Liver (tissue), 9 donors: ENCODE data around the gene FBXO38. TPM values are rescaled to one million over a fixed set of nuclear protein-coding genes. Genes with fewer than 3 reads are reported as not detected.
A peak's percentile ranks its signal among the peaks of the same experiment; 100 is the strongest.

Experiments
- DNase-seq: peaks from one replicate; pipeline ENCODE4 v3.0.0-alpha.2; 2017; ENCODE audit warnings: low spot score
- H3K27ac ChIP-seq, 2 donors: one replicate each; pipeline ENCODE4 v1.7.0; 2013; ENCODE audit warnings: inconsistent platforms in 2 of 2, low read length in 2 of 2, control low read depth in 1 of 2, low read depth in 1 of 2, mild to moderate bottlenecking in 1 of 2
- H3K27me3 ChIP-seq, 4 donors: one replicate each; pipeline versions ENCODE4 v1.6.1 to v1.7.0; 2013; ENCODE audit warnings: low read length in 3 of 4, inconsistent platforms in 1 of 4, mild to moderate bottlenecking in 1 of 4, moderate library complexity in 1 of 4; ENCODE audit not compliant: control insufficient read depth in 4 of 4, insufficient read depth in 4 of 4
- H3K36me3 ChIP-seq, 4 donors: one replicate each; pipeline versions ENCODE4 v1.6.1 to v1.7.0; 2013; ENCODE audit warnings: low read length in 3 of 4, mild to moderate bottlenecking in 3 of 4, low read depth in 1 of 4, moderate library complexity in 1 of 4; ENCODE audit not compliant: control insufficient read depth in 4 of 4, insufficient read depth in 3 of 4
- H3K4me1 ChIP-seq, 4 donors: one replicate each; pipeline versions ENCODE4 v1.6.1 to v1.7.0; 2013; ENCODE audit warnings: low read length in 3 of 4, mild to moderate bottlenecking in 3 of 4, moderate library complexity in 1 of 4; ENCODE audit not compliant: control insufficient read depth in 4 of 4, insufficient read depth in 4 of 4
- H3K4me3 ChIP-seq, 3 donors: one replicate each; pipeline versions ENCODE4 v1.6.1 to v1.7.0; 2013; ENCODE audit warnings: low read length in 3 of 3, control low read depth in 1 of 3, low read depth in 1 of 3, mild to moderate bottlenecking in 1 of 3
- H3K9ac ChIP-seq, 2 donors: one replicate each; pipeline ENCODE4 v1.7.0; 2013; ENCODE audit warnings: low read length in 2 of 2, mild to moderate bottlenecking in 2 of 2, moderate library complexity in 2 of 2, control low read depth in 1 of 2, low read depth in 1 of 2
- H3K9me3 ChIP-seq, 4 donors: one replicate each; pipeline versions ENCODE4 v1.6.1 to v1.7.0; 2013; ENCODE audit warnings: low read length in 3 of 4; ENCODE audit not compliant: control insufficient read depth in 4 of 4
- EGR1 ChIP-seq, 2 donors: IDR thresholded peaks; 2 replicates each; pipeline ENCODE4 v1.6.1; 2016 to 2018; ENCODE audit warnings: antibody characterized with exemption in 2 of 2, low read depth in 2 of 2
- FOXA1 ChIP-seq: IDR thresholded peaks from 2 replicates; pipeline ENCODE4 v1.6.1; 2016; ENCODE audit warnings: antibody characterized with exemption
- FOXA2 ChIP-seq: IDR thresholded peaks from 2 replicates; pipeline ENCODE4 v1.6.1; 2016; ENCODE audit warnings: antibody characterized with exemption
- GABPA ChIP-seq, 2 donors: IDR thresholded peaks in 1 of 2; conservative IDR thresholded peaks in 1 of 2; 2 replicates each; pipeline ENCODE4 v1.6.1; 2016; ENCODE audit warnings: antibody characterized with exemption in 2 of 2, mild to moderate bottlenecking in 1 of 2, moderate library complexity in 1 of 2
- HNF4A ChIP-seq, 2 donors: conservative IDR thresholded peaks; 2 replicates each; pipeline ENCODE4 v1.6.1; 2016; ENCODE audit warnings: antibody characterized with exemption in 2 of 2, mild to moderate bottlenecking in 2 of 2
- HNF4G ChIP-seq: IDR thresholded peaks from 2 replicates; pipeline ENCODE4 v1.6.1; 2016; ENCODE audit warnings: antibody characterized with exemption
- JUND ChIP-seq, 2 donors: IDR thresholded peaks; 2 replicates each; pipeline ENCODE4 v1.6.1; 2016; ENCODE audit warnings: antibody characterized with exemption in 2 of 2
- NR2F2 ChIP-seq: IDR thresholded peaks from 2 replicates; pipeline ENCODE4 v1.6.1; 2016; ENCODE audit warnings: antibody characterized with exemption
- RAD21 ChIP-seq, 2 donors: IDR thresholded peaks; 2 replicates each; pipeline ENCODE4 v1.6.1; 2016; ENCODE audit warnings: antibody characterized with exemption in 2 of 2, mild to moderate bottlenecking in 2 of 2
- RXRA ChIP-seq, 2 donors: IDR thresholded peaks; 2 replicates each; pipeline ENCODE4 v1.6.1; 2017 to 2018; ENCODE audit warnings: antibody characterized with exemption in 2 of 2, mild to moderate bottlenecking in 1 of 2
- SP1 ChIP-seq: IDR thresholded peaks from 2 replicates; pipeline ENCODE4 v1.6.1; 2018; ENCODE audit warnings: antibody characterized with exemption, mild to moderate bottlenecking
- TAF1 ChIP-seq: conservative IDR thresholded peaks from 2 replicates; pipeline ENCODE4 v1.6.1; 2016; ENCODE audit warnings: antibody characterized with exemption, mild to moderate bottlenecking
- YY1 ChIP-seq: IDR thresholded peaks from 2 replicates; pipeline ENCODE4 v1.6.1; 2016; ENCODE audit warnings: antibody characterized with exemption, mild to moderate bottlenecking
- WGBS: extraction: QIAGEN DNeasy Blood & Tissue Kit; methylation state at CpG from one replicate; pipeline ENCODE4 v1.1.7; 2013; 5-methylcytosine and 5-hydroxymethylcytosine counted together
- polyA plus RNA-seq, 2 donors: library from polyadenylated mRNA; stranded (reverse) in 1 of 2; unstranded in 1 of 2; fragments of 200-250 nt in 1 of 2; fragments of >200 nt in 1 of 2; fragmentation: Nextera tagmentation in 1 of 2; extraction: Ambion mirVana in 1 of 2; gene quantifications; one replicate each; pipeline versions ENCODE4 v1.2.1 to v1.2.3, GENCODE V29; 2013 to 2015
- total RNA-seq, 2 donors: library from RNA; depleted of rRNA; stranded (reverse); fragments of >200 nt; gene quantifications; one replicate each; pipeline ENCODE4 v1.2.3, GENCODE V29; 2014
- TF ChIP-seq, protein P1 (sequence below): IDR thresholded peaks from 2 replicates; pipeline ENCODE4 v1.6.1; 2016; ENCODE audit warnings: antibody characterized with exemption, mild to moderate bottlenecking
- TF ChIP-seq, protein P2 (sequence below): IDR thresholded peaks from 2 replicates; pipeline ENCODE4 v1.6.1; 2016; ENCODE audit warnings: antibody characterized with exemption
- TF ChIP-seq, protein P3 (sequence below): IDR thresholded peaks from 2 replicates; pipeline ENCODE4 v1.6.1; 2016; ENCODE audit warnings: antibody characterized with exemption
- TF ChIP-seq, protein P4 (sequence below): IDR thresholded peaks from 2 replicates; pipeline ENCODE4 v1.6.1; 2016; ENCODE audit warnings: antibody characterized with exemption
- TF ChIP-seq, protein P5 (sequence below): fragments of 150-350 bp; IDR thresholded peaks from 2 replicates; pipeline ENCODE4 v1.5.1; 2017; ENCODE audit warnings: improper control_type of control experiment, low read depth, low read length; ENCODE audit not compliant: missing input control
- donor health status: healthy.
- donor health status: healthy.
- donor health status: healthy.
- donor health status: healthy.
- donor health status: healthy.

FBXO38 gene
- total and polyA plus RNA-seq, 4 donors = 8.2 to 40.9 (median 25.3) TPM

DNA sequence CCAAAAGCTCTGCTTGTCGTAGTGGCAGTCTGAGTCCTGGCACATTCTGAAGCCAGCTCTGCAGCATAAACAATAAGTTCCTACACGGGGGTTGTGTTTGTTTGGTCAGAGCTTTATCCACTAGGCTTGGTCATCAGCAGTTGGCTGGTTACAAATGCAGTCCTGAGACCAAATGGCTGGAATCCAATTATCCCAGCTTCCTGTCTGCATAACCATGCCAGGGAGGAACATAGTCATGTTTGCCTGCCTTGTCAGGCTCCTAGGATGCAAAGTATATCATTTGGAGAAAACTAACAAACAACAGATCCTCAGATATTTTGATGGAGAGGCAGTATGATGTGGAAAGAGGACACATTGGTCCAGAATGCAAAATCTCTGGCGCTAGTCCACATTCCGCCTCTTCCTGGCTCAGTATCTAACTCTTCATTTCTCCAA is 85.8 kb downstream of the FBXO38 start:
- Histone ChIP-seq H3K9ac (no peak overlapping the region), H3K9me3 (no peaks in the 10 kb centered on the region), H3K36me3 (no peaks in the 10 kb centered on the region), H3K27ac (no peak overlapping the region), H3K4me3 (no peak overlapping the region), H3K4me1 (peaks cover 0 to 5% (median under 1%) of the 10 kb centered on the region in 4 donors), H3K27me3 (no peaks in the 10 kb centered on the region)
- no peak for DNase-seq
- TF ChIP-seq JUND (IDR thresholded peaks at IDR 0.05) = peak in 1 of 2 donors; percentile 32
- TF ChIP-seq, protein P1, sequence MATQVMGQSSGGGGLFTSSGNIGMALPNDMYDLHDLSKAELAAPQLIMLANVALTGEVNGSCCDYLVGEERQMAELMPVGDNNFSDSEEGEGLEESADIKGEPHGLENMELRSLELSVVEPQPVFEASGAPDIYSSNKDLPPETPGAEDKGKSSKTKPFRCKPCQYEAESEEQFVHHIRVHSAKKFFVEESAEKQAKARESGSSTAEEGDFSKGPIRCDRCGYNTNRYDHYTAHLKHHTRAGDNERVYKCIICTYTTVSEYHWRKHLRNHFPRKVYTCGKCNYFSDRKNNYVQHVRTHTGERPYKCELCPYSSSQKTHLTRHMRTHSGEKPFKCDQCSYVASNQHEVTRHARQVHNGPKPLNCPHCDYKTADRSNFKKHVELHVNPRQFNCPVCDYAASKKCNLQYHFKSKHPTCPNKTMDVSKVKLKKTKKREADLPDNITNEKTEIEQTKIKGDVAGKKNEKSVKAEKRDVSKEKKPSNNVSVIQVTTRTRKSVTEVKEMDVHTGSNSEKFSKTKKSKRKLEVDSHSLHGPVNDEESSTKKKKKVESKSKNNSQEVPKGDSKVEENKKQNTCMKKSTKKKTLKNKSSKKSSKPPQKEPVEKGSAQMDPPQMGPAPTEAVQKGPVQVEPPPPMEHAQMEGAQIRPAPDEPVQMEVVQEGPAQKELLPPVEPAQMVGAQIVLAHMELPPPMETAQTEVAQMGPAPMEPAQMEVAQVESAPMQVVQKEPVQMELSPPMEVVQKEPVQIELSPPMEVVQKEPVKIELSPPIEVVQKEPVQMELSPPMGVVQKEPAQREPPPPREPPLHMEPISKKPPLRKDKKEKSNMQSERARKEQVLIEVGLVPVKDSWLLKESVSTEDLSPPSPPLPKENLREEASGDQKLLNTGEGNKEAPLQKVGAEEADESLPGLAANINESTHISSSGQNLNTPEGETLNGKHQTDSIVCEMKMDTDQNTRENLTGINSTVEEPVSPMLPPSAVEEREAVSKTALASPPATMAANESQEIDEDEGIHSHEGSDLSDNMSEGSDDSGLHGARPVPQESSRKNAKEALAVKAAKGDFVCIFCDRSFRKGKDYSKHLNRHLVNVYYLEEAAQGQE = peak; percentile 42
- TF ChIP-seq, protein P2, sequence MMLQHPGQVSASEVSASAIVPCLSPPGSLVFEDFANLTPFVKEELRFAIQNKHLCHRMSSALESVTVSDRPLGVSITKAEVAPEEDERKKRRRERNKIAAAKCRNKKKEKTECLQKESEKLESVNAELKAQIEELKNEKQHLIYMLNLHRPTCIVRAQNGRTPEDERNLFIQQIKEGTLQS = no peak
- peak; percentile 36 for TF ChIP-seq YY1
- peak; percentile 33 to 52 for TF ChIP-seq HNF4A (conservative IDR thresholded peaks at IDR 0.05)
- TF ChIP-seq, protein P3, sequence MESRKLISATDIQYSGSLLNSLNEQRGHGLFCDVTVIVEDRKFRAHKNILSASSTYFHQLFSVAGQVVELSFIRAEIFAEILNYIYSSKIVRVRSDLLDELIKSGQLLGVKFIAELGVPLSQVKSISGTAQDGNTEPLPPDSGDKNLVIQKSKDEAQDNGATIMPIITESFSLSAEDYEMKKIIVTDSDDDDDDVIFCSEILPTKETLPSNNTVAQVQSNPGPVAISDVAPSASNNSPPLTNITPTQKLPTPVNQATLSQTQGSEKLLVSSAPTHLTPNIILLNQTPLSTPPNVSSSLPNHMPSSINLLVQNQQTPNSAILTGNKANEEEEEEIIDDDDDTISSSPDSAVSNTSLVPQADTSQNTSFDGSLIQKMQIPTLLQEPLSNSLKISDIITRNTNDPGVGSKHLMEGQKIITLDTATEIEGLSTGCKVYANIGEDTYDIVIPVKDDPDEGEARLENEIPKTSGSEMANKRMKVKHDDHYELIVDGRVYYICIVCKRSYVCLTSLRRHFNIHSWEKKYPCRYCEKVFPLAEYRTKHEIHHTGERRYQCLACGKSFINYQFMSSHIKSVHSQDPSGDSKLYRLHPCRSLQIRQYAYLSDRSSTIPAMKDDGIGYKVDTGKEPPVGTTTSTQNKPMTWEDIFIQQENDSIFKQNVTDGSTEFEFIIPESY = no peak
- TF ChIP-seq FOXA2 = peak; percentile 38
- TF ChIP-seq SP1 = peak; percentile 62
- no peak for TF ChIP-seq TAF1
- peak; percentile 20 for TF ChIP-seq FOXA1
- TF ChIP-seq, protein P4, sequence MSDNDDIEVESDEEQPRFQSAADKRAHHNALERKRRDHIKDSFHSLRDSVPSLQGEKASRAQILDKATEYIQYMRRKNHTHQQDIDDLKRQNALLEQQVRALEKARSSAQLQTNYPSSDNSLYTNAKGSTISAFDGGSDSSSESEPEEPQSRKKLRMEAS = peak; percentile 34
- peak; percentile 23 to 38 for TF ChIP-seq RAD21 (IDR thresholded peaks at IDR 0.05)
- TF ChIP-seq EGR1 (IDR thresholded peaks at IDR 0.05; ENCODE audit: low read depth in 2 of 2) = no peak
- TF ChIP-seq HNF4G = no peak
- peak in 1 of 2 donors; percentile 47 for TF ChIP-seq GABPA (IDR thresholded peaks at IDR 0.05 in 1 of 2, conservative IDR thresholded peaks at IDR 0.05 in 1 of 2)
- TF ChIP-seq, protein P5, sequence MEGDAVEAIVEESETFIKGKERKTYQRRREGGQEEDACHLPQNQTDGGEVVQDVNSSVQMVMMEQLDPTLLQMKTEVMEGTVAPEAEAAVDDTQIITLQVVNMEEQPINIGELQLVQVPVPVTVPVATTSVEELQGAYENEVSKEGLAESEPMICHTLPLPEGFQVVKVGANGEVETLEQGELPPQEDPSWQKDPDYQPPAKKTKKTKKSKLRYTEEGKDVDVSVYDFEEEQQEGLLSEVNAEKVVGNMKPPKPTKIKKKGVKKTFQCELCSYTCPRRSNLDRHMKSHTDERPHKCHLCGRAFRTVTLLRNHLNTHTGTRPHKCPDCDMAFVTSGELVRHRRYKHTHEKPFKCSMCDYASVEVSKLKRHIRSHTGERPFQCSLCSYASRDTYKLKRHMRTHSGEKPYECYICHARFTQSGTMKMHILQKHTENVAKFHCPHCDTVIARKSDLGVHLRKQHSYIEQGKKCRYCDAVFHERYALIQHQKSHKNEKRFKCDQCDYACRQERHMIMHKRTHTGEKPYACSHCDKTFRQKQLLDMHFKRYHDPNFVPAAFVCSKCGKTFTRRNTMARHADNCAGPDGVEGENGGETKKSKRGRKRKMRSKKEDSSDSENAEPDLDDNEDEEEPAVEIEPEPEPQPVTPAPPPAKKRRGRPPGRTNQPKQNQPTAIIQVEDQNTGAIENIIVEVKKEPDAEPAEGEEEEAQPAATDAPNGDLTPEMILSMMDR = no peak
- TF ChIP-seq NR2F2 = no peak
- peak; percentile 27 to 79 for TF ChIP-seq RXRA (IDR thresholded peaks at IDR 0.05)
- 49% methylated on average over 4 of the region's 4 CpGs for WGBS
